DOHH2 (cell line): ENCODE data around the gene PRKN.

Source experiments
- H3F3A ChIP-seq: fragments of 200-600 bp; sonication (generic), shearing (Covaris generic); 2 replicates; pipeline ENCODE4 v1.6.0; 2016; ENCODE audit warnings: antibody characterized with exemption, mild to moderate bottlenecking; ENCODE audit not compliant: control insufficient read depth, insufficient read depth
- H3K27ac ChIP-seq: fragments of 200-600 bp; sonication (generic); 2 replicates; pipeline ENCODE4 v1.5.1; 2014; ENCODE audit warnings: low read depth, mild to moderate bottlenecking, low read length, moderate library complexity
- H3K27me3 ChIP-seq: fragments of 200-600 bp; sonication (generic); 2 replicates; pipeline ENCODE4 v1.6.1; 2014; ENCODE audit warnings: mild to moderate bottlenecking, low read length, mixed read lengths; ENCODE audit not compliant: control insufficient read depth
- H3K36me3 ChIP-seq: fragments of 200-600 bp; sonication (generic); 2 replicates; pipeline ENCODE4 v1.6.1; 2014; ENCODE audit warnings: mild to moderate bottlenecking, low read length, moderate library complexity, mixed read lengths; ENCODE audit not compliant: control insufficient read depth
- H3K4me1 ChIP-seq: fragments of 200-600 bp; sonication (generic); 2 replicates; pipeline ENCODE4 v1.6.1; 2014; ENCODE audit warnings: mild to moderate bottlenecking, low read length, mixed read lengths; ENCODE audit not compliant: control insufficient read depth
- H3K4me2 ChIP-seq: fragments of 200-600 bp; sonication (generic); 2 replicates; pipeline ENCODE4 v1.6.0; 2014; ENCODE audit warnings: mild to moderate bottlenecking, low read length, moderate library complexity
- H3K4me3 ChIP-seq: fragments of 200-600 bp; sonication (generic); 2 replicates; pipeline ENCODE4 v1.5.1; 2014; ENCODE audit warnings: mild to moderate bottlenecking, low read length, mixed read lengths
- H3K79me2 ChIP-seq: fragments of 200-600 bp; sonication (generic); 2 replicates; pipeline ENCODE4 v1.6.1; 2014; ENCODE audit warnings: mild to moderate bottlenecking, low read length, mixed read lengths; ENCODE audit not compliant: control insufficient read depth
- H3K9me2 ChIP-seq: fragments of 200-600 bp; sonication (generic); replicated peaks from 2 replicates; pipeline ENCODE4 v1.6.1; 2014; ENCODE audit warnings: mild to moderate bottlenecking, low read length, mixed read lengths; ENCODE audit not compliant: control insufficient read depth
- H3K9me3 ChIP-seq: fragments of 200-600 bp; sonication (generic); 2 replicates; pipeline ENCODE4 v1.6.1; 2014; ENCODE audit warnings: antibody characterized with exemption, low read length, mixed read lengths; ENCODE audit not compliant: control insufficient read depth, insufficient read depth
- H4K20me1 ChIP-seq: fragments of 200-600 bp; sonication (generic); 2 replicates; pipeline ENCODE4 v1.6.0; 2014; ENCODE audit warnings: low read depth, mild to moderate bottlenecking, antibody characterized with exemption, low read length, moderate library complexity; ENCODE audit not compliant: control insufficient read depth, insufficient read depth
- CTCF ChIP-seq: fragments of 200-600 bp; sonication (generic); IDR thresholded peaks from one replicate; pipeline ENCODE4 v1.5.1; 2014; ENCODE audit warnings: antibody characterized with exemption, mild to moderate bottlenecking, low read depth, low read length; ENCODE audit not compliant: poor library complexity, severe bottlenecking
- EZH2phosphoT487 ChIP-seq: fragments of 200-600 bp; sonication (generic); IDR thresholded peaks from 2 replicates; pipeline ENCODE4 v1.6.1; 2017; ENCODE audit warnings: borderline replicate concordance, mild to moderate bottlenecking, antibody characterized with exemption, low read length, moderate library complexity, mixed read lengths

The PRKN gene

DNA sequence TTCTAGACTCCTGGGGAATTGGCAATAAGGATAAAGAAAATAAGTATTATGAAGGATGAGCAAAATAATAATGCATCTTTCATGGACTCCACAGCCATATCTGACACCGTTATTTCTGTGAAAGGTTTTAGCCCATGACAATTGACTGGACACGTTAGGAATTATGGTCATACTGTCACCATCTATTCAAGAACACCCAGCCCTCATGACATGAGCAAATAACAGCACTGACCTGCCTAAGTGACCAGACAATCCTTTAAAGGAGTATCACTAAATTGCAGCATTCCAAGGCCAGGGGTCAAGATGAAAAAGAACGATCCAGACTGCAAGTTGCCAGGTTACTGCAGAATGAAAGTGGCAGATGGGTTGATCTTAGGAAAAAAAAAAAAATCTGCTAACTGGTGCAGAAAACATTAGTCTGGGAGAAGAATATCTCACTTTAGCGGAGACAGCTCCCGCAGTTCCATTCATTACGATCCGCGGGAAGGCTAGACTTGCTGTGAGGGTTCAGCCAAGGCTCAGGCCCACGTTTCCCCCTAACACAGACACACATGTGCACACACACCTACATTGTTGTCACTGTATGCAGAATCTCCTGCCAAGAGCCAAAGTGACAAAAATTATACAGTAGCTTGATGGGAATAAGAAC lies 1216.0 kb downstream of the PRKN start:
- Histone ChIP-seq H3K4me2 (no peak overlapping the region), H3F3A (no peaks in the 10 kb centered on the region), H3K27ac (no peak overlapping the region), H4K20me1 (no peaks in the 10 kb centered on the region), H3K79me2 (no peaks in the 10 kb centered on the region), H3K9me2 (no peaks in the 10 kb centered on the region), H3K4me1 (no peaks in the 10 kb centered on the region), H3K27me3 (no peaks in the 10 kb centered on the region), H3K36me3 (no peaks in the 10 kb centered on the region), H3K4me3 (no peak overlapping the region), H3K9me3 (no peaks in the 10 kb centered on the region)
- TF ChIP-seq CTCF (no peak), EZH2phosphoT487 (no peak)

- no peaks in the 10 kb centered on the region for H3K36me3 ChIP-seq
- H3K4me3 ChIP-seq: no peak overlapping the region
- H3K27me3 ChIP-seq: no peaks in the 10 kb centered on the region
- no peaks in the 10 kb centered on the region for H3F3A ChIP-seq
- H3K4me2 ChIP-seq: no peak overlapping the region
- no peaks in the 10 kb centered on the region for H3K79me2 ChIP-seq
- H3K9me2 ChIP-seq: no peaks in the 10 kb centered on the region
- no peaks in the 10 kb centered on the region for H4K20me1 ChIP-seq
- TF ChIP-seq EZH2phosphoT487: no peak
- no peak for TF ChIP-seq CTCF
- no peaks in the 10 kb centered on the region for H3K4me1 ChIP-seq
- no peaks in the 10 kb centered on the region for H3K9me3 ChIP-seq
- no peak overlapping the region for H3K27ac ChIP-seq
These were observed 1219.2 kb downstream of the PRKN start for GRCh38 chr6:161508341-161508740.

DNA sequence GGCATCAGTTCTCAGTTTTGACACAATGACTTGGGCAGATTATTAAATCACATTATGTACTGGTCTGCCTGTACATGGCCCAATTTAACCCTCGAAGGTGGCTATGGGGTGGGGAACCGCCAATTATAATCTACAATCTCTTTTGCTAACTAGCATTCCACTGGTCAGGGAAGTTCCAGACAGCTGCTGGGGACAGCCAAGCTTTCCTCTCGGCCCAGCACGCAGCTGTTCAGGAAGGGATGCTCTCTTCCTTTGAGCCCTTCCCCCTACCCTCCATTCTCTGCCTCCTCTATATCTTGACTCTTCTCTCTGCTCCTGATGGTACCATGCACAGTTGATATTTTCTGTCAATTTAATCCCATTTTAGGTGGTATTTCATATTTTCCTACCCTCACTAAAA lies 1220.2 kb downstream of the PRKN start:
- H3K4me1 ChIP-seq: no peaks in the 10 kb centered on the region
- no peak overlapping the region for H3K4me2 ChIP-seq
- H3K27me3 ChIP-seq: no peaks in the 10 kb centered on the region
- H3K9me3 ChIP-seq: no peaks in the 10 kb centered on the region
- no peak overlapping the region for H3K4me3 ChIP-seq
- no peaks in the 10 kb centered on the region for H3K36me3 ChIP-seq
- H3K27ac ChIP-seq: no peak overlapping the region
- H3K9me2 ChIP-seq: no peaks in the 10 kb centered on the region
- H3F3A ChIP-seq: no peaks in the 10 kb centered on the region
- H4K20me1 ChIP-seq: no peaks in the 10 kb centered on the region
- no peak for TF ChIP-seq CTCF
- no peak for TF ChIP-seq EZH2phosphoT487
- H3K79me2 ChIP-seq: no peaks in the 10 kb centered on the region

- Histone ChIP-seq H3K9me3 (no peaks in the 10 kb centered on the region), H3K79me2 (no peaks in the 10 kb centered on the region), H3K27me3 (no peaks in the 10 kb centered on the region)
These were observed 1224.0 kb downstream of the PRKN start for GRCh38 chr6:161503570-161503969.

More at GRCh38 chr6:161503570-161503969, 1224.0 kb downstream of the PRKN start:
- Histone ChIP-seq H3K9me2 (no peaks in the 10 kb centered on the region), H3K36me3 (no peaks in the 10 kb centered on the region), H3K27ac (no peak overlapping the region), H3K4me2 (no peak overlapping the region), H3K4me3 (no peak overlapping the region), H3K4me1 (no peaks in the 10 kb centered on the region), H4K20me1 (no peaks in the 10 kb centered on the region), H3F3A (no peaks in the 10 kb centered on the region)
- TF ChIP-seq EZH2phosphoT487: no peak
- TF ChIP-seq CTCF: no peak
